Sigmoid colon (tissue), 4 donors: ENCODE measurements around the gene POMT1.

Source experiments
- CTCF ChIP-seq, 4 experiments: fragments of 450-650 bp in 3 of 4; fragments of 200-600 bp in 1 of 4; IDR thresholded peaks; one replicate each; pipeline ENCODE4 v1.5.1; 2016 to 2019; ENCODE audit warnings: antibody characterized with exemption in 4 of 4, mild to moderate bottlenecking in 3 of 4, moderate library complexity in 2 of 4
- EP300 ChIP-seq, 4 donors: sonication (generic); formaldehyde crosslinking; IDR thresholded peaks; one replicate each; pipeline ENCODE4 v1.6.1; 2017; ENCODE audit warnings: antibody characterized with exemption in 4 of 4
- POLR2A ChIP-seq, 2 donors: fragments of 450-650 bp; IDR thresholded peaks; one replicate each; pipeline ENCODE4 v1.6.1; 2016; ENCODE audit warnings: antibody characterized with exemption in 2 of 2, mild to moderate bottlenecking in 2 of 2, moderate library complexity in 2 of 2
- POLR2AphosphoS5 ChIP-seq, 4 donors: sonication (generic); formaldehyde crosslinking; IDR thresholded peaks; one replicate each; pipeline ENCODE4 v1.6.1; 2017; ENCODE audit warnings: antibody characterized with exemption in 4 of 4

- TF ChIP-seq CTCF (IDR thresholded peaks at IDR 0.05) (no peak), POLR2AphosphoS5 (IDR thresholded peaks at IDR 0.05) (no peak), POLR2A (IDR thresholded peaks at IDR 0.05) (no peak), EP300 (IDR thresholded peaks at IDR 0.05) (no peak)
Observed at GRCh38 chr9:131487001-131487400, 15.7 kb upstream of the POMT1 start.
